NCI-H82 treated with DMSO at 0.1 percent for 48 hours (cell line): Measurements from ENCODE around the gene KCNK1.
A peak's percentile ranks its signal among the peaks of the same experiment; 100 is the strongest.

Experiments used
- DNase-seq: peaks from one replicate; lab custom pipeline; 2025; ENCODE audit not compliant: unreplicated experiment; lab: John Stamatoyannopoulos, UW

The KCNK1 gene

DNA sequence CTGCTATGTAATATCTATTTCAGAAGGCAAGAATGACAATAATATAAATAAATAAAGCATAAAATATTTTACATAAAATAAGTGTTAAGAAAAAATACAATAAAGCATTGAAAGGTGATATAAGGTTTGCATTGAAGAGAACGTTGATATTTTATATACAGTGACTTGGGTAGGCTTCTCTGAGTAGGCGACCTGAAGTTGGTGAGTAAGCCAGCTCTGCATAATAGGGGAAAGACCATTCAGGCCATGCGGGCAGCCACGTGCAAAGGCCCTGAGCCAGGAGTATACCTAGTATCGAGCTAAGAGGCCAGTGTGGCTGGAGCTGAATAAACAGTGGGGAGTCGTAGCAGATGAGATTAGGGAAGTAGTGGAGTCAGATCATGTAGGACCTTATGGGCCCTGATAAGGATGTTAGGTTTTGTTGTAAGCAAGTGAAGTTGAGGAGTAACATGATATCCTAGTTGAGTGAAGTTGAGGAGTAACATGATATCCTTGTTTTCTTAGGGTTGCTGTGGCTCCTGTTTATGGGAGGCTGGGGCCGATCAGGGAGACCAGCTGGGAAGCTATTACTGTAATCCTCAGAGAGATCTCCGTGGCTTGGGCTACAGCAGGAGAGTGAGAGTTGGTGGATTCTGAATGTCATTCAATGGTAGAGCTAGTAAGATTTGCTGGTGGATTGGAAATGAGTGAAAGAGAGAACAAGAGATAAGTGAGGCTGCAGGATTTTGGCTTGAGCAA, 22.0 kb downstream of the KCNK1 start:
- DNase-seq, result peak; percentile 97

DNA sequence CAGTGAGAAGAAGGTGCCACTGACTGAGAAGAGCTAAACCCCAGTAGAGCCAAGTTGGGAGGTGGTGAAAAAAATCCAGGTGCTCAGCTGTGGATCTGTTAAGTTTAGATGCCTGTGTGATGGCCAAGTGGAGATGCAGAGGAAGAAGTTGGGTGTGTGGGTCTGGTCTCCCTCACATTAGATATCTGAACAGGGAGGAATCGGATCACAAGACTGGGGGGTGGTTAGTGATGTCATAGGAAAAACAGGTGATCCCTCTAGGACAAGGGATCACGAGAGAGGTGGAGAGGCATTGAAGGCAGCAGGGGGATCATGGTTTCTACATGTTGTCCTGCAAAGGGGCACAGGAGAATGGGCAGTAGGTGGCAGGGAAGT, 22.6 kb downstream of the KCNK1 start:
- no peak for DNase-seq

DNA sequence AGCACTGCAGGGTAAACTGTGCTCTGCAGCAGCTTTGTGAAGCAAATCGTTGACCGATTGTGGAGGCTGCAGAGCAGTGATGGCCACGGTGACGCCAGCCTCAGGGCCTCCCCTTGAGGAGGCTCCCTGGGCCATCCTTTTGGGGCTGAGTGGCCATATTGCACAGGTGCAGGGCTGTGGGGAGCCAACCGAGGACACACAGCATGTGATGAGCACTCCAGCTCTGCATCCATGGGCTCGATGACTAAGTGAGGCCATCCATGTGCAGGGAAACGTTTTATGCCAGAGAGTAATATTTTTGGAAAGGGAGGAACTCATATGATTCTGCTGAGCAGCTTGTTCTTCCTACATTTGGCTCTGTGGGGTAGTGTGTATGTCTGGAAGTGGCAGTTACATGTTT, 24.6 kb downstream of the KCNK1 start:
- DNase-seq, result no peak

DNA sequence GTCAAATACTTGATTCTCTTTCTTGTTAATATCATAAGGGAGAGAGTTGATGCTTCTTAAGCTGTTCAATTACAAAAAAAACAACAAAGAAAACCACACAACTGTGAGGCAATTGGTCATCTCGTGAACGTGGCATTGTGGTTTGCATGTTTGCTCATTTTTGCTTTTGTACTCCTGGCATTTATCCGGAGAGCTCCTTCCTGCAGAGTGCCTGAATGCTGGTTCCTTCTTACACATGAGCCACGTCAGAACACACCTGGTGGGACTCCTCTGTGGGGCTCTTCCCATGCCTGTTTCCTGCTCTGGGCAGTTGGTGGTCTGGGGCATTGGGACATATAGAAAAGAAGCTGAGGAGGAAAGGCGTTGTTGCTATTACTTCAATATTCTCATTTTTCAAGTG, 25.7 kb downstream of the KCNK1 start:
- no peak for DNase-seq

DNA sequence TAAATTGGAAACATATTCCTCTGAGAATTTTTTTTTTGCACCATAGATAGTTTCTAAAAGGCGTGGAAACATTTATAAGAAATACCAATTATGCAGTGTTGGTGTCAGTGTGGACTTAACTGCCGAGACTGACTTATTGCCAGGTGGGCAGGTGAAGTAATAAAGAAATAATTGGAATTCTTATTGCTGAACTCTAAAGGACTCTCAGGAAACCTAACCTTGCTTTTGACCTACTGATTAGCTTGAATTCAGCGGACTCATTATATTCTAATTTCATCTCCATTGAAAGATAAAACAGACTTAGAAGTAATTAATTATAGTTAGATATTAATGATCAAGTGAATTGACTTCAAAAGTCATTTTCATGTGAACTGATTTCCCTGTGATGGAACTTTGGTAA, 26.3 kb downstream of the KCNK1 start:
- no peak for DNase-seq

DNA sequence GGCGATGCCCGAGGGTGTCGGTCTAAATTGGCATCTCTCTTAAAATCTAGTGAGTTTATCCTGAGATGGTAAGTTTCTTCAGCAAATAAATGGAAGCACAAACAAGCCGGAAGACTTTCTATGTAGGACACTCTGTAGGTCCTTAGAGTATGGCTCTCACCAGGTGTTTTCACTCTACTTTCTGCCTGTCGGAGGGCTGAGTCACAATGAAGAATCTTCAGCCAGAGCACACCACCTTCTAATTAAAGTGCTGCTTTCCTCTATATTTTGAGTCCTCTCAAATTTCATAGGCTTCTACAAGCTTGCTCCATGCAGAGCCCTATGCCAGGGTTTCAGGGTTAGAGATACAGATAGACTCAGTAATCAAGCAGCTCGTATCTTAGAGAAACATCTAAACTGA, 27.1 kb downstream of the KCNK1 start:
- no peak for DNase-seq

DNA sequence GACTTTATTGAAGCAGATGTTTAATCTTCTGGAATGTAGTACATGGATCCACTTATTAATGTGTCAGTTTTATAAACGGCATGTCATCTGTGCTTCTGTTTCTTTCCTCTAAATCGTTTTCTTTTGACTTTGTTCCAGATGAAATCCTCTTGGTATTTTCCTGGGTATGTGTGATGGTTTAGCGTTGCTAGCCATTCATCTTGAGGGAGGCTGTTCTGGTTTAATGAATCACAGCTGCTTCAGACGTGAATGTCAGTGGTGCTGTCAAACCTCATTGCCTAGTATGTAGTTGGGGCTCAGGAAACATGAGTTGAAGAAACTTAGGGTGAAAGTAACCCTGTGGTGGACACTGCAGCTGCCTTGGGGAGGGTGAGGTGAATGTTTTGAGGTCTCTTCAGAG, 33.2 kb downstream of the KCNK1 start:
- DNase-seq, result no peak

DNA sequence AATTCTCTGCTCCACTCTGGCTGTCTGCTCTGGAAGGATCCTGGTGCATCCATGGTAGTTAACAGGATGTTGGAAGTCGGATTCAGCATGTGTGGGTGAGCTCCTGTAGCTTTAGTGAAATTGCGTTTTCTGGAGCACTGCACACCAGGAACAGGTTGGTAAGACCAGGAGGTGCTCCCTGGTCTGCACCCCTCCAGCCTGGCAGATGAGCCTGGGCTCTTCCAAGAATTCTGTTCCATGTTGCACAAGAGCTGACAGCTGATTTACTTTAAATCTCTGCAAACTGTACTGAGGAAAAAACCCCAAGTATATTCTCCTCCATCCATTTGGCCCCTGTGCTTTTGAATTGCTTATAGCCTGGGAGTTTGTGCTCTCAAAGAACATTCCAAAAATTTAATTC, 33.7 kb downstream of the KCNK1 start:
- DNase-seq, result no peak

DNA sequence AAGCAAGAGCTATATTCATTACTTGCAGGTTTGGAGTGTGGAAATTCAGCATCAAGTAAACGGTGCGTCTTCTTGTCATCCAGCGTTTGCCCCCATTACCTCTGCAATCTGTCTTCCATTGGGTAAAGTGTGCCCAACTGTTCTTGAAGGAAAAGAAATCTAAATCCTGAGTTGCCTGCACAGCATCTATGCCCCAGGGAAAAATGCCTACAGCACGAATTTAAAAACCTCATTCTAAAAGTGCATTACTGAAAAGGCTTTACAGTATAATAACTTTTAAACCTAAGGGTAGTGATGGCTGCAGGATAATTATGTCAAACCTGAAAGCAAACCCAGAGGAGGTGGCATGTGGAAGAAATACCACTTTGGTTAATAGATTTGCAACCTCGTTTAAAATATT, 37.2 kb downstream of the KCNK1 start:
- no peak for DNase-seq

DNA sequence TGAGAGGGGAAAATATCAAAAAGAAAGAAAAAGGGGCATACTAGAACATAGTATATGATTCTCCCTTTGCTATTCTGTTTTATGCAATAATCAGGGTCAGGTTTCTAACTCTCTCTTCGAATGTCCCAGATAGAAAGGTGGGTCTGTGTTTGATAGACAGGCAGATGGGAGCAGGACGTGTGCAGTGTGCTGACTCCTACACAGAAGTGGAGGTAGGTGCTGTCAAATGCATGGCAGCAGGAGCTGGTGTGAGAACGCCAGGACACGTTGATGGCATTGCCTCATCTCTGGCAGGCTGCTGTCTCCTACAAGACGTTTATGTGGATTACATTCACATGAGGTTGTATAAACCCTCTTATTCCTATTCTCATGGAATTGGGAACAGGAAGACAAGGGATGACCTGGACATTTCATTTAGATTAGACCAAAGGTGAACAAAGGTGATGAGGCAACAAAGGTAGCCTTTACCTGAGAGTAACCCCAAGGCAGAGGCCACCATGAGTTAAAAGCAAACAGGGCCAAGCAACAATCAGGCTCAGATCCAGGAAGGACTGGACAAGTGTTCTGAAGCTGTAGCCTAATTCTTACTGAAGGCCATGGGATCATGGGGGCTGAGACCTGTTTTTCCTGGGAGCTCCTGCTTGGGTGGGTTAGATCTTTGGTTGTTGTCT, 37.8 kb downstream of the KCNK1 start:
- no peak for DNase-seq

DNA sequence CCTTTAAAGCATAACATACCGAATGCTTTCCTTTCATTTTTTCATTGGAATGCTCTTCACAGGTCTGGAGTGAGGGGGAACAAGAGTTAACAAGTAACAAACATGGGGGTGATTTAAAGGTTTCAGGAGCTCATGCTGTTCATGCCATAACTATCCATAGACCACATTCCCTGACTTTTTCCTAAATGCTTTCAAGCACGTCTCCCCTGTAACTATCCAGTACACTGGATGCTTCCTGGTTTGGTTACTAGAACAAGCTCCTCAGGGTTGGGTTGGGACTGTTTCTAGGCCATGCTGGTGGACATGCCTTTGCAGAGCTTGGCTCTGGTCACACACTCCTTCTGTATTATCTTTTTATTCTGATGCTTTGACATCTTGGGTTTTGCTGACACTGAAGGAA, 38.6 kb downstream of the KCNK1 start:
- DNase-seq, result no peak

DNA sequence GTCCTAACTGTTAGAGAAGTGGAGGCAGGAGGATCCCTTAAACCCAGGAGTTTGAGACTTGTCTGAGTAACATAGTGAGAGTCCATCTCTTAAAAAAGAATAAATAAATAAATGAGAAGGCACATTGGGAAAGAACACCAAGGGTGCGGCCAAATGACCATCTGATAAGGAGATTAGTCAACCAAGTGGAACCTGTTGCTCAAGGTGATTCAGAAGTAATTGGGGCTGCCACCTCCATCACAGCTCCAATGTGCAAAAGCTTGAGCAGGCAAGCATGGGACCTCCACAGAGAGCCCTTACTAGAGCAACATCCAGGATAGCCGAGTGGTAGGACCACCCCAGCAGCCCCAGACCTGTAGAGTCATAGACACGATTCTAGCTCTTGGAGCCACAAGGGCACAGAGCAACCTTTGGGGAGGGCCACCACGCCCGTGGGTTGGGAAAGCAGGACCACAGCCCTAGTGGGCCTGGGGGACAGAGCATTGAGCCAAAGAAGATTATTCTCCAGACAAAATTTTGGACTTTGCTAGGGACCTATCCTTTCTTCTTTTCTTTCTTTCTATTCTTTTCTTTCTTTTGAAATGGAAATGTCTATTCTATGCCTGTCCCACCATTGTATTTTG, 40.9 kb downstream of the KCNK1 start:
- no peak for DNase-seq

DNA sequence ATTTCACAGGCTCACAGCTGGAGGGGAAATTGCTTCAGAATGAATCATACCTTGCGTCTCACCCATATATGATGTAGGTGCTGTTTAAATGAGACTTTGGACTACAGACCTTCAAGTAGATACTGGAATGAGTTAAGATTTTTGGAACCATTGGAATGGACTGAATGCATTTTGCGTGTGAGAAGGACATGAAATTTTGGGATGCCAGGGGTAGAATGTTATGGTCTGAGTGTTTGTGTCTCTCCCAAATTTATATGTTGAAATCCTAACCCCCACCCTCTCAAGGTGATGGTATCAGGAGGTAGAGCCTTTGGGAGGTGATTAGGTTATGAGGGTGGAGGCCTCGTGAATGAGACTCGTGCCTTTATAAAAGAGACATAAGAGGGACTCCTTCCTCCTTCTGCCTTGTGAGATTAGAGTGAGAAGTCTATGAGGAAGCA, 41.4 kb downstream of the KCNK1 start:
- no peak for DNase-seq

DNA sequence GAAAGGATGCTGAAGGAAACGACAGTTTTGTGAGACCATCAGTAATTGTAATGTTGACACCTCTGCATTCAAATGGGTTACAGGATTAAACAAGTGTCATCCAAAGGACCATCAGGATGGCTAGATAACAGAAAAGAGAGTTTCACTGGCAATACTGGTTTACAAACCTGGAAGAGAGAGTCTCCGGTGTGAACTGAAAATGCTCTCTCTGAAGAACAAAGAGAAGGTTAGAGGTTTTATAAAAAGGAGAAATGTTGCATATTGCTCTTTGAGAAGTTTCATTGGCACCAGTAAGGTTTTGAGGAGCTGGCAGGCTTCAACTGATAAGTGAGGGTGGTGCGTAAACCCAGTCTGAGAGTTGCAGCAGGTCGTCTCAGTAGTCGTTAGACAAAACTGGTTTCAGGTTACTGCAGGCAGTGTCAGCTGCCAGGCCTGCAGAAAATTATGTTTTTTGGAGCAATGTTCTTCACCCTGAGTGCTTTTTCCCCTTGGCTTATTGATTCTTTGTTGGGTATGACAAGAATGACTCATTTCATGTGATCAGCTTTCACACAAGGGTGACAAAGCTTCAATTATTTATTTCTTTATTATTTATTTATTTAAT, 42.2 kb downstream of the KCNK1 start:
- no peak for DNase-seq

DNA sequence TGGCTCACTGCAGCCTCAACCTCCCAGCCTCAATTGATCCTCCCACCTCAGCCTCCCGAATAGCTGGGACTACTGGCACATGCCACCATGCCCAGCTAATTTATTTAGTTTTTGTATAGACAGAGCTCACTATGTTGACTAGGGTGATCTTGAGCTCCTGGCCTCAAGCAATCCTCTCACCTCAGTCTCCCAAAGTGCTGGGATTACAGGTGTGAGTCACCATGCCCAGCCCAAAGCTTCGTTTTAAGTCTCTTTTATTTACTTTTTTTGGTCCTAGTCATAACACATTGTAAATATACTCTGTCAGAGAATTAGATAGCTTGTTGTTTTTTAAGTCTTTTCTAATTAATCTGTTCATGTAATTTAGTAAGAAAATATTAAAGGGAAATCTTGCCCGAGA, 42.8 kb downstream of the KCNK1 start:
- no peak for DNase-seq

DNA sequence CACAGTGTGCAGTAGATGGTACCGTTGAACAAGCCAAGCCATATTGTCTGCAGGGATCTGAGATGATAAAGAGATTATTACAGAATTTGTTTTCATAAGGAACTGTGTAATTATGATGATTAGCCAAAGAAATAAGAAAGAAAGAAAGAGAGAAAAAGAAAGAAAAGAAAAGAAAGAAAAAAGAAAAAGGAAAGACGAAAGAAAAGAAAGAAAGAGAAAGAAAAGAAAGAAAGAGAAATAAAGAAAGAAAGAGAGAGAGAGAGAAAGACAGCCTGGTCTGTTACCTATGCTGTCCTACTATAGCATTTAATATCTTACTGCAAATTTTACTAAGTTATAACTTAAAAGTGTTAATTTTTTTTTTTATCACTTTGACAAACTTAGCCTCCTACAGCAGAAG, 43.6 kb downstream of the KCNK1 start:
- no peak for DNase-seq

DNA sequence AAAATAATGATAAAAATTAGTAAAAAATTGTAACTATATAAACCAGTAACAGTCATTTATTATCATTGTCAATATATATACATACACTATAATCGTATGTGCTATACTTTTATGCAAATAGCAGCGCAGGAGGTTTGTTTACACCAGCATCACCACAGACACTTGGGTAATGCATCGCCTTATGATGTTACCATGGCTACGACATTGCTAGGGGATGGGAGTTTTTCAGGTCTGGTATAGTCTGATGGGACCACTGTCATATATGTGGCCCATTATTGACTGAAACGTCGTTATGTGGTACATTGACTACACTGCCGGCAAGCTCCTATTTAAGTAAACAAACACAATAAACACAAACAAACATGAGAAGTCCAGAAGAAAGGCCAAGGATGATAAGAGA, 45.6 kb downstream of the KCNK1 start:
- DNase-seq, result no peak

DNA sequence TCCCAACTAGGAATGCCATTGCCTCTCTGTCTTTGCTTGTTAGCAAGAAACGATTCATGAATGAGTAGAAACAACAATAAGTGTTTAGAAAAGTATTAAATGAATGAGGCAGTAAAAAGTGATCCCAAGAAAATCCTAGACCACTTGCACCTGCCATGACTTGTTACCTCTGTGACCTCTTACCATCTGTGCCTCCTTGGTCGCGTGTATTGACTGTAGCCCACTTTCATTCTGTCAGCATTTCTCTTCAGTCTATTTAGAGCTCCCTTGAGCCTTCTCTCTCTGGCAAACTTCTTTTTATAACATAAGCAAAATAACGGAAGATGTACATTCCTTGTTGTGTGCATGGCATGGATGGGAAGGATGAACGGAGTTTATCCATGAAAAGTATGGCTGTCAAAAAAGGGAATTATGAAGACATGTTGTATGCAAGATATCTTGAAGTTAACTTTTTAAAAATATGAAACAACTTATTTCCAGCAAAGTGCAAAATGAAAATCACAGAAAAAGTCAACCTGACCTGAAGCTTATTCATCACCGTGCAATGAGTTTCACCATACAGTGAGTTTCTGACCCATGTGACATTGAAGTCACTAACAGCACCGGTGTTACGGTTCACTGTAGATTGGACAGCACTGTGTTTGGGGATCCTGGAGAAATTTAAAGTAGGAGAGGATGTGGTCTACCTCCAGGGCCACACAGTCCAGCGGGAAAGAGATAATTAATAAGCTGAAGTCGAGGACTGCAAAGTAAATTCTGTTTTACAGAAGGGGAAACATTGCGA, 47.7 kb downstream of the KCNK1 start:
- no peak for DNase-seq

DNA sequence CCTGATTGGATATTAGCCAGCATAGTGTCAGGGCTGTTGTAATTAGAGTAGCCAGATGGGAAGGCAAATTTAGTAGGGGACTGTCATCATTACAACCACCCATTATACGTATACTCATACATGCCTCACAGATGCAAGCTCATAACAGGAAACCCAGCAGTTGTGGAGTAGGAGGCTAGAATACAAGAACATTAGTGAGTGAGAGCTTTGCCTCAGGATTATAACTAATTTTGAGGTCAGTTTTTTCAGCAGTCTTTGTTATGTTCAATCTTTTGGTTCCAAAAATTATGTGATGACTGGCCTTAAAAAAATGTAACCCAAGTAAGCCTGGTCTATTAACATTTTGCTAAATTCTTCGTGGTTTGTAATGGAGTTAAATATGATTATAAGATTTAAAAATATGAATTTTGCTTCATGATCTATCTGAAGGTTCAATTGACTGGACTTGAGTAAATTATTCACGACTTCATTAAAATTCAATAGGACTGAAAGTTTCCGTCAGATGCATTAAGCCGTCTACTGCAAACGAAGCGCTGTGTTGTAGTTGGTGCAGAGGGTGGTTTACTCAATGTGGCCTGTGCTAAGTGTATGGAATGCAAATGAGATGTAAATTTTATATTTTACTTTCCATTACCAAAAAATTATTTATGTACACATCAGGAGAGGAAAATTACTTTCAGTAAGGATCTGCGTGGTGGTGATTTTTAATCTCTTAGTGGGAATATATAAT, 48.8 kb downstream of the KCNK1 start:
- DNase-seq, result no peak

DNA sequence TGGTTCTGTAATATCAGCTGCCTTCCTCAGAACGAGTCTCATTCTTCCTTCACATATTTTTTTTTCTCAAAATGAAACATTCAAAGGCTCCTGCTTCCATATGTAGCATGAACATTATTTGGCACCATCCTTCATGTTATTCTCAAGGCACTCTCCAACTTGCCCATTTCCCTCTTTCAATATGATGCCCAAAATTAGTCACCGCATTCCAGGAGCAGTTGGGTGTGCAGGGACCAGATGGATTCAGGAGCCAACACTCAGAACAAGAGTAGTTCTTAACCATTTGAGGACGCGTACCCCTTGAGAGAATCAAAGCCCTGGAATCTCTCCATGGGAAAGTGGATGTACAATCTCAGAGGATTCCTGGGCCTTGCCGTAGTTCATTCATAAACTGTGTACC, 50.3 kb downstream of the KCNK1 start:
- DNase-seq, result no peak
